ENCODE data around the gene NECTIN1.
"Not testable (repeated sequence)": the region's sequence is repeated elsewhere in the genome, so short reads cannot be mapped to it uniquely, and the experiment has no call there.

The NECTIN1 gene

GRCh38 chr11:119602745-119603373 lies 126.1 kb downstream of the NECTIN1 start:
- no peak for TF ChIP-seq CTCF (IDR thresholded peaks at IDR 0.05; ENCODE audit: insufficient read depth, low read depth, low read length, missing control alignments)
- DNase-seq (ENCODE audit: low read depth): no peak
- no peak overlapping the region for H3K4me3 ChIP-seq (ENCODE audit: low read depth, low read length)

GRCh38 chr11:119599864-119600541 lies 129.0 kb downstream of the NECTIN1 start:
- TF ChIP-seq CTCF (IDR thresholded peaks at IDR 0.05; ENCODE audit: insufficient read depth, low read depth, low read length, missing control alignments): no peak
- H3K4me3 ChIP-seq (ENCODE audit: low read depth, low read length): no peak overlapping the region
- DNase-seq (ENCODE audit: low read depth): peak; percentile 45

- H3K4me3 ChIP-seq (ENCODE audit: low read depth, low read length); DNase-seq (ENCODE audit: low read depth): not testable (repeated sequence)
Measured at GRCh38 chr11:119595941-119596340, 133.1 kb downstream of the NECTIN1 start.

GRCh38 chr11:119594639-119595249 lies 134.3 kb downstream of the NECTIN1 start:
- no peak overlapping the region for H3K4me3 ChIP-seq (ENCODE audit: low read depth, low read length)
- DNase-seq (ENCODE audit: low read depth): no peak
- TF ChIP-seq CTCF (IDR thresholded peaks at IDR 0.05; ENCODE audit: insufficient read depth, low read depth, low read length, missing control alignments): no peak

- H3K4me3 ChIP-seq (ENCODE audit: low read depth, low read length): no peak overlapping the region
- DNase-seq (ENCODE audit: low read depth): no peak
- TF ChIP-seq CTCF (IDR thresholded peaks at IDR 0.05; ENCODE audit: insufficient read depth, low read depth, low read length, missing control alignments): no peak
Measured at GRCh38 chr11:119593346-119593745, 135.7 kb downstream of the NECTIN1 start.

GRCh38 chr11:119592642-119593041 lies 136.4 kb downstream of the NECTIN1 start:
- no peak overlapping the region for H3K4me3 ChIP-seq (ENCODE audit: low read depth, low read length)
- no peak for DNase-seq (ENCODE audit: low read depth)
- TF ChIP-seq CTCF (IDR thresholded peaks at IDR 0.05; ENCODE audit: insufficient read depth, low read depth, low read length, missing control alignments): no peak

- TF ChIP-seq CTCF (IDR thresholded peaks at IDR 0.05; ENCODE audit: insufficient read depth, low read depth, low read length, missing control alignments): no peak
Measured at GRCh38 chr11:119591836-119592310, 137.1 kb downstream of the NECTIN1 start.

More at GRCh38 chr11:119591836-119592310, 137.1 kb downstream of the NECTIN1 start:
- H3K4me3 ChIP-seq (ENCODE audit: low read depth, low read length): no peak overlapping the region
- no peak for DNase-seq (ENCODE audit: low read depth)

Measured in GM12865 (cell line).